ENCODE measurements around the gene BORCS5.

BORCS5 gene

DNA sequence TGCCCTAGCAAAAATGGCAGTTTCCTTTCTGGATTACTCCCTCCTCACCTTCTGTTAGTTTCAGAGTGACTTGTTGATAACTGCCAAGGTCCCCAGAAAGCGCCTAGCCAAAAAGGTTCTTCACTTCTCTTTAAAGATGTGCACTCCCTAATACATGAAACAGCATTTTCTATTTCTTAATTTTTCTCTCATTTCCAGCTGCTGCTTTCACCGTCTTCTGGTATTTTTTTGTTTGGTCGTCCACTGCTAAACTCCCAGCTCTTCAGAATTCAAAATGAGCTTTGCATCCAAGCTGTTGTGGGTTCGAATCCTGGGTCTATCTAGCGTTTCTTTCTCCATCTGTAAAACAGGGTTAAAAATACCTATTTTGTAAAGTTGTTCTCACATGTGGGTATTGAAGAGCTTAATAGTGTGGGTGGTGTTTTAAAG lies 397 bp upstream of the BORCS5 start:
- peak overlapping the region; percentile 88 for H3K27ac ChIP-seq (ENCODE audit: low read length)
- no peaks in the 10 kb centered on the region for H3K27me3 ChIP-seq (ENCODE audit: low read depth, low read length)
- no peaks in the 10 kb centered on the region for H3K9me3 ChIP-seq (ENCODE audit: control insufficient read depth in 1 of 2, low read length in 2 of 2)
- peaks cover 0 to 12% of the 10 kb centered on the region in 2 donors for H3K4me1 ChIP-seq (ENCODE audit: control insufficient read depth in 1 of 2, insufficient read depth in 2 of 2, low read length in 2 of 2)
- no peaks in the 10 kb centered on the region for H3K36me3 ChIP-seq (ENCODE audit: control insufficient read depth in 1 of 2, insufficient read depth in 2 of 2, low read length in 2 of 2)
- peak overlapping the region; percentile 79 to 91 for H3K4me3 ChIP-seq (ENCODE audit: low read depth in 1 of 2, low read length in 2 of 2)

DNA sequence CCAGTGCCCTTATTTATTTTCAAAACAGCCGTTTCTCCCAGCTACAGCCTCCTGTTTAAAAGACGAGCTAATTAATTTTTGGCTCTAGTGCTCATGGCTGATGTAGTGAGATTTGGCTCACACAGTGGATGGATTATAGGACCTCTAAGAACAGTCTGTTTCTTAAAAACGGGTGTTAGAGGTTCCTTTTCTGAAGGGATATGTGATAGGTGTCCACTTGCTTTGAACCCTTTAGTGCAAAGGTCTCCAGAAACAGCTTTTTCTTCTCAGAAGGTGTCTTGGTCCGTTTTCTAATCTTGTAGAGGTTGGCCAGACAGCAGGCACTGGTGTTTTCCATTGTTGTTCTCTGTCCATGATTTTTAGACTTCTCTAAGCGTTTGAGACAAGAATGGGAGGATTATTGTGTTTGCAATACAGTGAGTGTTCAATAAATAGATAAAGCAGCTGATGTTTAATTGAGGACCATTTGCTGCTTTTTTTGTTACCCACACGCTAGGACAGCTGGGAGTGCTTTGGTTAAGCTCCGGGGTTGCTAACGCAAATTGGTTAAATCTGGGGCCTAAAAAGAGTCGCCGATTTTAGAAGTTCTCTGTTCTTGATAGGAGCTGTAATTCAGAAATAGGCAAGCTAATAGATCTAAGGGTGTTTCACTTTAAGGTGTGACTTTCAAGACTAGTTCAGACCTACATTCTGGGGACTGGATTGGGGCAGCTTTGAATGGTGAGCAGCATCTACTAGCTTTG lies 1.0 kb downstream of the BORCS5 start:
- peaks cover 0 to 12% of the 10 kb centered on the region in 2 donors for H3K4me1 ChIP-seq (ENCODE audit: control insufficient read depth in 1 of 2, insufficient read depth in 2 of 2, low read length in 2 of 2)
- H3K4me3 ChIP-seq (ENCODE audit: low read depth in 1 of 2, low read length in 2 of 2): peak overlapping the region; percentile 79 to 91
- no peaks in the 10 kb centered on the region for H3K9me3 ChIP-seq (ENCODE audit: control insufficient read depth in 1 of 2, low read length in 2 of 2)
- H3K27ac ChIP-seq (ENCODE audit: low read length): peak overlapping the region; percentile 88
- no peaks in the 10 kb centered on the region for H3K27me3 ChIP-seq (ENCODE audit: low read depth, low read length)
- no peaks in the 10 kb centered on the region for H3K36me3 ChIP-seq (ENCODE audit: control insufficient read depth in 1 of 2, insufficient read depth in 2 of 2, low read length in 2 of 2)

DNA sequence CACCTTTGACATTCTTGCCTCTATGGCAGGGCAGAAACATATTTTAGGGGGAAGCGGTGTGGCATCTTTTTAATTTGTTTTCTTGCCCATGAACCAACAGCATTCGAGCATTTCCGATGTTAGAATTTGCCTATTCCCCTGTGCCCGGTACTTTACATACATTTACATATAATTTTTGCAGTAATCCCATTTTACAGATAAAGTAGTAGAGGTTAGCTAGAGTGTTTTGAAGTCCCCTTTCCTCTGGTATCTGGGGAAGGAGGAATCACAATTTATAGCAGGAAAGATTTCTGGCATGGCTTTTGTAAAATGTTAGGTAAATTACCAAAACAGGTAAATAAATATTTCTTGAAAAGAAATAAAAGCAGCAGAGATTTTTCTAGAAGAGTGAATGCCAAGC lies 1.6 kb downstream of the BORCS5 start:
- peak overlapping the region in 1 of 2 donors; percentile 79 for H3K4me3 ChIP-seq (ENCODE audit: low read depth in 1 of 2, low read length in 2 of 2)
- H3K27me3 ChIP-seq (ENCODE audit: low read depth, low read length): no peaks in the 10 kb centered on the region
- no peaks in the 10 kb centered on the region for H3K9me3 ChIP-seq (ENCODE audit: control insufficient read depth in 1 of 2, low read length in 2 of 2)
- no peaks in the 10 kb centered on the region for H3K36me3 ChIP-seq (ENCODE audit: control insufficient read depth in 1 of 2, insufficient read depth in 2 of 2, low read length in 2 of 2)
- H3K27ac ChIP-seq (ENCODE audit: low read length): peak overlapping the region; percentile 88
- peaks cover 0 to 12% of the 10 kb centered on the region in 2 donors for H3K4me1 ChIP-seq (ENCODE audit: control insufficient read depth in 1 of 2, insufficient read depth in 2 of 2, low read length in 2 of 2)

DNA sequence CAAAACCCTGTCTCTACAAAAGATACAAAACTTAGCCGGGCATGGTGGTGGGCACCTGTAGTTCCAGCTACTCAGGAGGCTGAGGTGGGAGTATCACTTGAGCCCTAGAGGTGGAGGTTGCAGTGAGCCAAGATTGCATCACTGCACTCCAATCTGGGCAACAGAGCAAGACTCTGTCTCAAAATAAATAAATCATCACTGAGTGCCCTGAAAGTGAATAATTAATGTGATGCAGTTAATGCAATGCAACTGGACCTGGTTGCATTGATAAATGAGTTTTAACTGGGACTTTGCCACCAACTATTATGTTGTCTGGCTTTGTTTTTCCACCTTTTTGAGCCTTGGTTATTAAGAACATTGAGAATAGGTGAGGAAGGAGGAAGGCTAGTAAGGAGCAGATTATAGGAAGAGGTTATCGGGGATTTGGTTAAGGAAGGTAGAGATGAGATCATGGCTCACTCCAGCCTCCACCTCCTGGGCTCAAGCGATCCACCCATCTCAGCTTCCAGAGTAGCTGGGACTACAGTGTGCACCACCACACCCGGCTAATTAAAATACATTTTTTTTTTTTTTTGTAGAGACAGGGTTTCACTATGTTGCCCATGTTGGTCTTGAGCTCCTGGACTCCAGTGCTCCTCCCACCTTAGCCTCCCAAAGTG lies 8.0 kb downstream of the BORCS5 start:
- no peak overlapping the region for H3K4me3 ChIP-seq (ENCODE audit: low read depth in 1 of 2, low read length in 2 of 2)
- H3K27ac ChIP-seq (ENCODE audit: low read length): no peak overlapping the region
- no peaks in the 10 kb centered on the region for H3K9me3 ChIP-seq (ENCODE audit: control insufficient read depth in 1 of 2, low read length in 2 of 2)
- H3K27me3 ChIP-seq (ENCODE audit: low read depth, low read length): no peaks in the 10 kb centered on the region
- H3K4me1 ChIP-seq (ENCODE audit: control insufficient read depth in 1 of 2, insufficient read depth in 2 of 2, low read length in 2 of 2): peaks cover 5 to 10% of the 10 kb centered on the region in 2 donors
- no peaks in the 10 kb centered on the region for H3K36me3 ChIP-seq (ENCODE audit: control insufficient read depth in 1 of 2, insufficient read depth in 2 of 2, low read length in 2 of 2)

DNA sequence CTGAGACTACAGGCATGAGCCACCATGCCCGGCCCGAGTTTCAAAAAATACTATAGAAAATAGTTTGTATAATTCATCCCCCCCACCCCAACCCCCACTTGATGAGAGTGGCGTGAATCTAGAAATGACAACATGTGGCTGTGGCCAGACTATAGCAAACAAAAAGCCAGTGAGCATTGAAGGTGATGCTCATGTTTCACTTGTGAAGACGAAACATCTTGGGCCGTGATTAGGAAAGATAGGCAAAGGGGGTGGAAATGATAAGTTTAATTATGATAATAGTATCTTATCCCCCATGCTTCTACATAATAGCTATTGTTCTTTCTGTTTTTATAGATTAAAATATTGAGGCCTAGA lies 8.5 kb downstream of the BORCS5 start:
- no peaks in the 10 kb centered on the region for H3K36me3 ChIP-seq (ENCODE audit: control insufficient read depth in 1 of 2, insufficient read depth in 2 of 2, low read length in 2 of 2)
- H3K27me3 ChIP-seq (ENCODE audit: low read depth, low read length): no peaks in the 10 kb centered on the region
- H3K4me3 ChIP-seq (ENCODE audit: low read depth in 1 of 2, low read length in 2 of 2): no peak overlapping the region
- no peaks in the 10 kb centered on the region for H3K9me3 ChIP-seq (ENCODE audit: control insufficient read depth in 1 of 2, low read length in 2 of 2)
- H3K27ac ChIP-seq (ENCODE audit: low read length): no peak overlapping the region
- H3K4me1 ChIP-seq (ENCODE audit: control insufficient read depth in 1 of 2, insufficient read depth in 2 of 2, low read length in 2 of 2): peaks cover 5 to 10% of the 10 kb centered on the region in 2 donors

- H3K9me3 ChIP-seq (ENCODE audit: control insufficient read depth in 1 of 2, low read length in 2 of 2): no peaks in the 10 kb centered on the region
- no peak overlapping the region for H3K4me3 ChIP-seq (ENCODE audit: low read depth in 1 of 2, low read length in 2 of 2)
- peaks cover 5 to 10% of the 10 kb centered on the region in 2 donors for H3K4me1 ChIP-seq (ENCODE audit: control insufficient read depth in 1 of 2, insufficient read depth in 2 of 2, low read length in 2 of 2)
- no peaks in the 10 kb centered on the region for H3K27me3 ChIP-seq (ENCODE audit: low read depth, low read length)
- no peaks in the 10 kb centered on the region for H3K36me3 ChIP-seq (ENCODE audit: control insufficient read depth in 1 of 2, insufficient read depth in 2 of 2, low read length in 2 of 2)
- H3K27ac ChIP-seq (ENCODE audit: low read length): no peak overlapping the region
Measured at GRCh38 chr12:12365931-12366431, 9.1 kb downstream of the BORCS5 start.

GRCh38 chr12:12366701-12367481 lies 10.0 kb downstream of the BORCS5 start:
- Histone ChIP-seq H3K36me3 (ENCODE audit: control insufficient read depth in 1 of 2, insufficient read depth in 2 of 2, low read length in 2 of 2) (no peaks in the 10 kb centered on the region), H3K27ac (ENCODE audit: low read length) (no peak overlapping the region)

GRCh38 chr12:12367482-12367998 lies 10.7 kb downstream of the BORCS5 start:
- peaks cover 0 to 2% of the 10 kb centered on the region in 2 donors for H3K36me3 ChIP-seq (ENCODE audit: control insufficient read depth in 1 of 2, insufficient read depth in 2 of 2, low read length in 2 of 2)
- no peaks in the 10 kb centered on the region for H3K9me3 ChIP-seq (ENCODE audit: control insufficient read depth in 1 of 2, low read length in 2 of 2)
- no peaks in the 10 kb centered on the region for H3K27me3 ChIP-seq (ENCODE audit: low read depth, low read length)
- peaks cover 5 to 10% of the 10 kb centered on the region in 2 donors for H3K4me1 ChIP-seq (ENCODE audit: control insufficient read depth in 1 of 2, insufficient read depth in 2 of 2, low read length in 2 of 2)
- no peak overlapping the region for H3K4me3 ChIP-seq (ENCODE audit: low read depth in 1 of 2, low read length in 2 of 2)
- no peak overlapping the region for H3K27ac ChIP-seq (ENCODE audit: low read length)

More at GRCh38 chr12:12366701-12367481, 10.0 kb downstream of the BORCS5 start:
- Histone ChIP-seq H3K9me3 (ENCODE audit: control insufficient read depth in 1 of 2, low read length in 2 of 2) (no peaks in the 10 kb centered on the region), H3K27me3 (ENCODE audit: low read depth, low read length) (no peaks in the 10 kb centered on the region), H3K4me3 (ENCODE audit: low read depth in 1 of 2, low read length in 2 of 2) (no peak overlapping the region), H3K4me1 (ENCODE audit: control insufficient read depth in 1 of 2, insufficient read depth in 2 of 2, low read length in 2 of 2) (peaks cover 5 to 10% of the 10 kb centered on the region in 2 donors)

GRCh38 chr12:12372946-12373722 lies 16.3 kb downstream of the BORCS5 start:
- no peaks in the 10 kb centered on the region for H3K27me3 ChIP-seq (ENCODE audit: low read depth, low read length)
- no peak overlapping the region for H3K4me3 ChIP-seq (ENCODE audit: low read depth in 1 of 2, low read length in 2 of 2)
- H3K36me3 ChIP-seq (ENCODE audit: control insufficient read depth in 1 of 2, insufficient read depth in 2 of 2, low read length in 2 of 2): peaks cover 0 to 10% of the 10 kb centered on the region in 2 donors
- no peak overlapping the region for H3K27ac ChIP-seq (ENCODE audit: low read length)
- H3K9me3 ChIP-seq (ENCODE audit: control insufficient read depth in 1 of 2, low read length in 2 of 2): no peaks in the 10 kb centered on the region
- H3K4me1 ChIP-seq (ENCODE audit: control insufficient read depth in 1 of 2, insufficient read depth in 2 of 2, low read length in 2 of 2): no peaks in the 10 kb centered on the region

GRCh38 chr12:12376646-12377448 lies 20.0 kb downstream of the BORCS5 start:
- no peaks in the 10 kb centered on the region for H3K27me3 ChIP-seq (ENCODE audit: low read depth, low read length)
- H3K27ac ChIP-seq (ENCODE audit: low read length): no peak overlapping the region
- H3K36me3 ChIP-seq (ENCODE audit: control insufficient read depth in 1 of 2, insufficient read depth in 2 of 2, low read length in 2 of 2): peaks cover 0 to 10% of the 10 kb centered on the region in 2 donors
- no peak overlapping the region for H3K4me3 ChIP-seq (ENCODE audit: low read depth in 1 of 2, low read length in 2 of 2)
- no peaks in the 10 kb centered on the region for H3K9me3 ChIP-seq (ENCODE audit: control insufficient read depth in 1 of 2, low read length in 2 of 2)
- peaks cover 0 to 5% of the 10 kb centered on the region in 2 donors for H3K4me1 ChIP-seq (ENCODE audit: control insufficient read depth in 1 of 2, insufficient read depth in 2 of 2, low read length in 2 of 2)

All from muscle layer of duodenum (tissue), 2 donors.